Natural killer cell treated with Interleukin-12 subunit alpha and Interleukin-12 subunit beta and Interleukin-15 and Interleukin-18, amount 100 ng/mL, for 72 hours (primary cell): Measurements from ENCODE around the gene ADAR. TPM values are rescaled to one million over a fixed set of nuclear protein-coding genes. Genes with fewer than 3 reads are reported as not detected.

Source experiments
- total RNA-seq, 2 donors: library from RNA; stranded (reverse); gene quantifications; one replicate each; pipeline ENCODE4 v1.2.3, GENCODE V29; 2022

Gene ADAR
- total RNA-seq, 2 donors from 2014 or later, result 232 to 257 TPM

Other genes starting within 250 kb of the ADAR start
- 1 to 10 TPM; 2.3 to 4.0 TPM for gene IL6R, start 202.8 kb downstream of the ADAR start, total RNA-seq
- not detected for gene TDRD10, start 106.0 kb downstream of the ADAR start, total RNA-seq
- gene SHE, start 105.8 kb downstream of the ADAR start, total RNA-seq, result under 1 TPM in 1 of 2 donors, not detected in 1; 0.19 TPM
- gene UBE2Q1, start 49.5 kb downstream of the ADAR start, total RNA-seq, result 100 to 1,000 TPM in 1 of 2 donors, 10 to 100 TPM in 1; 95.2 to 123 TPM
- not detected for gene CHRNB2, start 40.4 kb downstream of the ADAR start, total RNA-seq